ENCODE measurements around the gene CCNQ.

Gene CCNQ

GRCh38 chrX:153624196-153625091 lies 25.5 kb upstream of the CCNQ start:
- POLR2A ChIA-PET: no interaction called here
- no peak for TF ChIP-seq CTCF (IDR thresholded peaks at IDR 0.05; ENCODE audit: control extremely low read depth, extremely low read depth, low read depth, missing control alignments)
- DNase-seq (ENCODE audit: extremely low spot score): no peak
- CTCF ChIA-PET: no interaction called here

GRCh38 chrX:153623310-153624029 lies 24.5 kb upstream of the CCNQ start:
- CTCF ChIA-PET: no interaction called here
- POLR2A ChIA-PET: no interaction called here
- no peak for DNase-seq (ENCODE audit: extremely low spot score)
- no peak for TF ChIP-seq CTCF (IDR thresholded peaks at IDR 0.05; ENCODE audit: control extremely low read depth, extremely low read depth, low read depth, missing control alignments)

GRCh38 chrX:153622661-153623309 lies 23.8 kb upstream of the CCNQ start:
- no peak for TF ChIP-seq CTCF (IDR thresholded peaks at IDR 0.05; ENCODE audit: control extremely low read depth, extremely low read depth, low read depth, missing control alignments)
- DNase-seq (ENCODE audit: extremely low spot score): no peak
- ChIA-PET CTCF (no interaction called here), POLR2A (no interaction called here)

- TF ChIP-seq CTCF (IDR thresholded peaks at IDR 0.05; ENCODE audit: control extremely low read depth, extremely low read depth, low read depth, missing control alignments): no peak
- CTCF ChIA-PET: no interaction called here
- POLR2A ChIA-PET: no interaction called here
- DNase-seq (ENCODE audit: extremely low spot score): no peak
Measured at GRCh38 chrX:153621949-153622598, 23.1 kb upstream of the CCNQ start.

- CTCF ChIA-PET: no interaction called here
- TF ChIP-seq CTCF (IDR thresholded peaks at IDR 0.05; ENCODE audit: control extremely low read depth, extremely low read depth, low read depth, missing control alignments): no peak
- no peak for DNase-seq (ENCODE audit: extremely low spot score)
- POLR2A ChIA-PET: no interaction called here
Measured at GRCh38 chrX:153620576-153620975, 21.6 kb upstream of the CCNQ start.

GRCh38 chrX:153614818-153615217 lies 15.9 kb upstream of the CCNQ start:
- POLR2A ChIA-PET: no interaction called here
- DNase-seq (ENCODE audit: extremely low spot score): no peak
- CTCF ChIA-PET: no interaction called here
- no peak for TF ChIP-seq CTCF (IDR thresholded peaks at IDR 0.05; ENCODE audit: control extremely low read depth, extremely low read depth, low read depth, missing control alignments)
